ENCODE results near the gene BDKRB1.

BDKRB1 gene

GRCh38 chr14:96214793-96215192 lies 41.2 kb upstream of the BDKRB1 start:
- TF ChIP-seq, protein P1, sequence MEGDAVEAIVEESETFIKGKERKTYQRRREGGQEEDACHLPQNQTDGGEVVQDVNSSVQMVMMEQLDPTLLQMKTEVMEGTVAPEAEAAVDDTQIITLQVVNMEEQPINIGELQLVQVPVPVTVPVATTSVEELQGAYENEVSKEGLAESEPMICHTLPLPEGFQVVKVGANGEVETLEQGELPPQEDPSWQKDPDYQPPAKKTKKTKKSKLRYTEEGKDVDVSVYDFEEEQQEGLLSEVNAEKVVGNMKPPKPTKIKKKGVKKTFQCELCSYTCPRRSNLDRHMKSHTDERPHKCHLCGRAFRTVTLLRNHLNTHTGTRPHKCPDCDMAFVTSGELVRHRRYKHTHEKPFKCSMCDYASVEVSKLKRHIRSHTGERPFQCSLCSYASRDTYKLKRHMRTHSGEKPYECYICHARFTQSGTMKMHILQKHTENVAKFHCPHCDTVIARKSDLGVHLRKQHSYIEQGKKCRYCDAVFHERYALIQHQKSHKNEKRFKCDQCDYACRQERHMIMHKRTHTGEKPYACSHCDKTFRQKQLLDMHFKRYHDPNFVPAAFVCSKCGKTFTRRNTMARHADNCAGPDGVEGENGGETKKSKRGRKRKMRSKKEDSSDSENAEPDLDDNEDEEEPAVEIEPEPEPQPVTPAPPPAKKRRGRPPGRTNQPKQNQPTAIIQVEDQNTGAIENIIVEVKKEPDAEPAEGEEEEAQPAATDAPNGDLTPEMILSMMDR (IDR thresholded peaks at IDR 0.05; ENCODE audit: low read depth, low read length): no peak
- no peak for DNase-seq (ENCODE audit: extremely low read depth, low read depth)

GRCh38 chr14:96215452-96216244 lies 40.4 kb upstream of the BDKRB1 start:
- no peak for DNase-seq (ENCODE audit: extremely low read depth, low read depth)
- TF ChIP-seq, protein P1 (IDR thresholded peaks at IDR 0.05; ENCODE audit: low read depth, low read length): no peak

DNA sequence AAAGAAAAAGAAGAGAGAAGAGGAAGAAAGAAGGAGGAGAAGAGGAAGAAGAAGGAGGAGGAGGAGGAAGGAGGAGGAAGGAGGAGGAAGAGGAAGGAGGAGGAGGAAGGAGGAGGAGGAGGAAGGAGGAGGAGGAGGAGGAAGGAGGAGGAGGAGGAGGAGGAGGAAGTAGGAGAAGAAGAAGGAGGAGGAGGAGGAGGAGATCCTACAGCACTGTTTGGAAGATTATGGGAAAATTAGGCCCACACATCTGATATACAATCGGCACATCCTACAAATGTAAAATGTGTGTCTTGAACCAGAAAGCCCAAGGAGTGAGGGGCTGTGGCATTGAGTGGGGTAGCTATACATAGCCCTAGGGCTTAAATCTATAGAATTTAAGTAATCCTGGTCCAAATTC lies 39.4 kb upstream of the BDKRB1 start:
- DNase-seq (ENCODE audit: extremely low read depth, low read depth): no peak

DNA sequence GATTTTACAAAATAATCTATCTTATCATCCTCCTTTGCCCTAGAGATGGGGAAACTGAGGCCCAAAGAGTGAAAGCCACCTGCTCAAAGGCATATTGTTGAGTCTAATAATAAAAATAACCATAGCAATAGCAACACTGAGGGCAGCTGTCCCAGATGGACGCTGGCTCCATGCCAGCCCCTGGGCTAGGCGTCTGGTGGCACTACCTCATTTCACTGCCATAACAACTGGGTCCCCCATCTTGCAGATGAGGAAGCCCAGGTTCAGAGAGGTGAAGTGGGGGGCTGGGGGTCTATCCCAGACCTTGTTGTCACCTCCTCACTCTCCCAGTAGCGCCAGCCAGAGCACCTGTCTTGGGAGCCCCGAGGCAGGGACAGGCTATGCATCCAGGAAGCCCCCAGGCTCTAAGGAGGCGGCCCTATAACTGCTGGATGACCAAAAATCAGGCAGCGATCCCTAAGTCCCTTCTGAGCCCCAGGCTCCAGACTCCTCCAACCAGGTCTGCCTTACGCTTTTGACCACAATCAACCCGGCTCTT lies 38.6 kb upstream of the BDKRB1 start:
- TF ChIP-seq, protein P1 (IDR thresholded peaks at IDR 0.05; ENCODE audit: low read depth, low read length): no peak
- DNase-seq (ENCODE audit: extremely low read depth, low read depth): no peak

More for the DNA sequence above, 39.4 kb upstream of the BDKRB1 start:
- TF ChIP-seq, protein P1 (IDR thresholded peaks at IDR 0.05; ENCODE audit: low read depth, low read length): no peak

GRCh38 chr14:96221109-96221650 lies 34.8 kb upstream of the BDKRB1 start:
- TF ChIP-seq, protein P1 (IDR thresholded peaks at IDR 0.05; ENCODE audit: low read depth, low read length): no peak
- DNase-seq (ENCODE audit: extremely low read depth, low read depth): no peak

DNA sequence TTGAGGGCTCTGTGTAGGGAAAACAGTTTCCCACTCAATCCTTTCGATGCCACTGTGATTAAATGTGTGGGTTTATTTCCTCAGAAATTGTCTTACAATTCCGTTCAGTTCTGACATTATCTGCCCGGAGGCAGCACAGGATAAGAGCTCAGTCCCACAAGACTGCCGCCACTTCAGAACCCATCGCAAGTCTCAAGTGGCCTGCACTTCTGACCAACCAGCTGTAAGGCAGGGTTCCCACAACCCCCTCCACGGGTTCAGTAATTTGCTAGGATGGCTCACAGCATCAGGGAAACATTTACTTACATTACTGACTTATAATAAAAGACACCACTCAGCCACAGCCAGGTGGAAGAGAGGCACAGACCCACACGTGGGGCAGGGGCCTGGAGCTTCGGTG lies 34.2 kb upstream of the BDKRB1 start:
- no peak for DNase-seq (ENCODE audit: extremely low read depth, low read depth)
- TF ChIP-seq, protein P1 (IDR thresholded peaks at IDR 0.05; ENCODE audit: low read depth, low read length): no peak

DNA sequence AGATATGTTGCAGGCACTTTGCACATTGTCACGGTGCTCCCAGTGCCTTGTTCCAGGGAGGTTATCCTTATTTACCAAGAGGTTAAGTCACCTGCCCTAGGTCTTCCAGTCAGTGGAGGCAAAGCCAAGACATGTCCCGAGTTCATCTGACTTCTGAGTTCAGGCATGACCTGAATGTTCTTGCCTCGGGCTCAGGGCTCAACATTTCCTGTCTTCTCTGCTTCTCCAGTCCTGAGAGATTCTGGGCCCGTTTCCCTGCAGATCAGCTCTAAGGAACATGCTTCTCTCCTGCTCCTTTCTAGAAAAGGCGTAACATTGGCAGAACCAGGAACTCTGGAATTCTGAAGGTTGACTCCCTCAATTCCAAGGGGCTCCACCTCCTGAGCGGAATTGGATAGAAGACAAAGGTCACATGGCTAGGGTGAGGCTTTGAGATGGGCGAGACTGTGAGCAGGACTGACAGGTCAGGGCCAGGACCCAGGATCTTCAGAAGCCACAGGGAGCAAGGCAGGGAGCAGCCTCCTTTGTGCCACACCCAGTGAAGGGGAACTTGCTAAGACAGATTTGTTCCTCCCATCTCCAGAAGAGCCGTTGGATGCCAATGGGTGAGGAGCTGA lies 31.4 kb upstream of the BDKRB1 start:
- DNase-seq (ENCODE audit: extremely low read depth, low read depth): no peak
- TF ChIP-seq, protein P1 (IDR thresholded peaks at IDR 0.05; ENCODE audit: low read depth, low read length): no peak

Measured in AG09319 (cell line).